Pancreas (tissue), 10 donors: ENCODE data around the gene TCEAL9. TPM values are rescaled to one million over a fixed set of nuclear protein-coding genes. Genes with fewer than 3 reads are reported as not detected.

Experiments used
- ATAC-seq, 4 donors: fragments of 200-7000 bp; cut with Tn5 transposase; one replicate each; pipeline versions ENCODE4 v1.8.0 to v1.9.1; 2020; ENCODE audit warnings: mild to moderate bottlenecking in 4 of 4, moderate library complexity in 4 of 4
- DNase-seq, 6 donors: peaks; one replicate each; pipeline ENCODE4 v3.0.0-alpha.2; 2020
- FAIRE-seq: peaks from 2 replicates; lab custom pipeline; 2012; peaks lifted over from hg19 to GRCh38; lab: Jason Lieb, UNC
- H3K27ac ChIP-seq, 4 donors: fragments of 200-600 bp; sonication (generic); 1 replicate in 3 of 4; 2 replicates in 1 of 4; pipeline versions ENCODE4 v1.5.0 to v1.8.0; 2020
- H3K27me3 ChIP-seq, 4 donors: fragments of 200-600 bp; one replicate each; pipeline ENCODE4 v1.8.0; 2021
- H3K36me3 ChIP-seq, 3 donors: fragments of 200-600 bp; sonication (generic) in 1 of 3; one replicate each; pipeline versions ENCODE4 v1.5.0 to v1.8.0; 2020 to 2021
- H3K4me1 ChIP-seq, 3 donors: fragments of 200-600 bp; one replicate each; pipeline ENCODE4 v1.8.0; 2021
- H3K4me3 ChIP-seq, 4 donors: fragments of 200-600 bp; sonication (generic) in 2 of 4; one replicate each; pipeline versions ENCODE4 v1.5.0 to v1.8.0; 2020 to 2021
- H3K9me3 ChIP-seq, 4 donors: fragments of 200-600 bp; one replicate each; pipeline ENCODE4 v1.8.0; 2021
- WGBS, 2 donors: extraction: QIAGEN DNeasy Blood & Tissue Kit; methylation state at CpG; one replicate each; pipeline ENCODE4 v1.1.7; 2013; 5-methylcytosine and 5-hydroxymethylcytosine counted together
- intact Hi-C, 3 donors: fragments of 100-400 bp; cut with DNase I; formaldehyde crosslinking; loops; one replicate each; pipeline versions ENCODE4 v1.11.1 to v1.14.2; 2022
- polyA plus RNA-seq, 2 donors: library from polyadenylated mRNA; stranded (reverse); fragments of 200-250 nt; gene quantifications; one replicate each; pipeline ENCODE4 v1.2.3, GENCODE V29; 2013
- total RNA-seq, 6 donors: library from RNA; stranded (reverse); fragmentation: NEBNext Ultra II Directional in 4 of 6; extraction: Animal tissue kit (Norgen Biotek cat#: 25700) in 4 of 6; gene quantifications; one replicate each; pipeline versions ENCODE4 v1.2.1 to v1.2.4, GENCODE V29; 2021 to 2023
- TF ChIP-seq, protein P1 (sequence below), 4 donors: fragments of 200-600 bp; sonication (generic) in 3 of 4; IDR thresholded peaks; one replicate each; pipeline versions ENCODE4 v1.5.0 to v1.8.0; 2021; ENCODE audit warnings: antibody characterized with exemption in 4 of 4
- donor health status: healthy with polysubstance abuse.
- donor health status: DM: no; HTN: no; CAD: no; lungs with moderate emphysema.
- donor health status: DM: no; HTN: no; CAD: no.
- donor health status: control.
- donor health status: control.
- donor health status: Bipolar disorder and iron deficiency.
- donor health status: DM: yes; HTN: yes; CAD: no.
- donor health status: DM: no; HTN: no; CAD: no.
- donor health status: DM: no; HTN: no; CAD: no.
- donor health status: DM: yes; HTN: yes; CAD: no.

The TCEAL9 gene
- total and polyA plus RNA-seq, 8 donors = 7.3 to 71.8 (median 14.9) TPM

- no peaks in the 10 kb centered on the region for H3K9me3 ChIP-seq
- 67 to 82% methylated on average over 2 of the region's 2 CpGs for WGBS, 2 donors
- no peak for FAIRE-seq
- no peak for ATAC-seq
- intact Hi-C loops = no loop called here
- TF ChIP-seq, protein P1, sequence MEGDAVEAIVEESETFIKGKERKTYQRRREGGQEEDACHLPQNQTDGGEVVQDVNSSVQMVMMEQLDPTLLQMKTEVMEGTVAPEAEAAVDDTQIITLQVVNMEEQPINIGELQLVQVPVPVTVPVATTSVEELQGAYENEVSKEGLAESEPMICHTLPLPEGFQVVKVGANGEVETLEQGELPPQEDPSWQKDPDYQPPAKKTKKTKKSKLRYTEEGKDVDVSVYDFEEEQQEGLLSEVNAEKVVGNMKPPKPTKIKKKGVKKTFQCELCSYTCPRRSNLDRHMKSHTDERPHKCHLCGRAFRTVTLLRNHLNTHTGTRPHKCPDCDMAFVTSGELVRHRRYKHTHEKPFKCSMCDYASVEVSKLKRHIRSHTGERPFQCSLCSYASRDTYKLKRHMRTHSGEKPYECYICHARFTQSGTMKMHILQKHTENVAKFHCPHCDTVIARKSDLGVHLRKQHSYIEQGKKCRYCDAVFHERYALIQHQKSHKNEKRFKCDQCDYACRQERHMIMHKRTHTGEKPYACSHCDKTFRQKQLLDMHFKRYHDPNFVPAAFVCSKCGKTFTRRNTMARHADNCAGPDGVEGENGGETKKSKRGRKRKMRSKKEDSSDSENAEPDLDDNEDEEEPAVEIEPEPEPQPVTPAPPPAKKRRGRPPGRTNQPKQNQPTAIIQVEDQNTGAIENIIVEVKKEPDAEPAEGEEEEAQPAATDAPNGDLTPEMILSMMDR (IDR thresholded peaks at IDR 0.05) = no peak
- no peak overlapping the region for H3K27ac ChIP-seq
- no peak for DNase-seq
- no peaks in the 10 kb centered on the region for H3K36me3 ChIP-seq
- H3K4me3 ChIP-seq = no peak overlapping the region
- peaks cover 0 to 16% (median 0%) of the 10 kb centered on the region in 4 donors for H3K27me3 ChIP-seq
- no peaks in the 10 kb centered on the region for H3K4me1 ChIP-seq
Measured at GRCh38 chrX:103386332-103386731, 30.0 kb downstream of the TCEAL9 start.

DNA sequence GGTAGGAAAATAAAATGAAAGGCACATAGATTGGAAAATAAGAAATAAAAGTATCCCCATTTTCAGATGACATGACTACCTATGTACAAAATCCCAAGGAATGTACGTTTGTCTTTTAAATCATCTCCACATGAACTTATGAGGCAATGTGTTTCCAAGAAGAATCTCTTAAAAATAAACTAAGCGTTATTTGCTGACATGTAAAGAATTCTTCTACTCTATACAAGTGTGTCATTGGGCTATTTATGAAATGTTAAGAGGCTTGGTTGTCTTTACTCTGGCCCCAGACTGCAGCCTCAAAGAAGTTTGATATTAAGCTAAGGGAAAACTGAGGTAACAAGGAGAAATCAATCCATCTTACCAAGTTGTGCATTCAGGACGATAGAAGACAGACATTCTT is 37.2 kb downstream of the TCEAL9 start:
- intact Hi-C loops = no loop called here
- Histone ChIP-seq H3K4me3 (no peak overlapping the region), H3K9me3 (no peaks in the 10 kb centered on the region), H3K27ac (no peak overlapping the region), H3K36me3 (no peaks in the 10 kb centered on the region), H3K4me1 (no peaks in the 10 kb centered on the region), H3K27me3 (peaks cover 0 to 16% (median 2%) of the 10 kb centered on the region in 4 donors)
- DNase-seq (no peak), ATAC-seq (no peak), FAIRE-seq (no peak)
- 52 to 75% methylated on average over 3 of the region's 3 CpGs for WGBS, 2 donors
- TF ChIP-seq, protein P1 (IDR thresholded peaks at IDR 0.05) = no peak

GRCh38 chrX:103396186-103396585 is 39.9 kb downstream of the TCEAL9 start:
- no peak for ATAC-seq
- H3K9me3 ChIP-seq = no peaks in the 10 kb centered on the region
- 67 to 75% methylated on average over 5 of the region's 5 CpGs for WGBS, 2 donors
- no peak for FAIRE-seq
- TF ChIP-seq, protein P1 (IDR thresholded peaks at IDR 0.05) = no peak
- no peak overlapping the region for H3K27ac ChIP-seq
- H3K36me3 ChIP-seq = no peaks in the 10 kb centered on the region
- intact Hi-C loops = no loop called here
- H3K4me3 ChIP-seq = no peak overlapping the region
- no peaks in the 10 kb centered on the region for H3K4me1 ChIP-seq
- H3K27me3 ChIP-seq = peaks cover 0 to 17% (median 2%) of the 10 kb centered on the region in 4 donors
- no peak for DNase-seq

GRCh38 chrX:103396660-103397059 is 40.4 kb downstream of the TCEAL9 start:
- no peak for ATAC-seq
- Histone ChIP-seq H3K9me3 (no peaks in the 10 kb centered on the region), H3K27me3 (peaks cover 0 to 16% (median 2%) of the 10 kb centered on the region in 4 donors), H3K27ac (no peak overlapping the region), H3K4me1 (no peaks in the 10 kb centered on the region), H3K4me3 (no peak overlapping the region), H3K36me3 (no peaks in the 10 kb centered on the region)
- DNase-seq = no peak
- WGBS, 2 donors = 46 to 47% methylated on average over 2 of the region's 2 CpGs
- TF ChIP-seq, protein P1 (IDR thresholded peaks at IDR 0.05) = no peak
- intact Hi-C loops = no loop called here
- no peak for FAIRE-seq

DNA sequence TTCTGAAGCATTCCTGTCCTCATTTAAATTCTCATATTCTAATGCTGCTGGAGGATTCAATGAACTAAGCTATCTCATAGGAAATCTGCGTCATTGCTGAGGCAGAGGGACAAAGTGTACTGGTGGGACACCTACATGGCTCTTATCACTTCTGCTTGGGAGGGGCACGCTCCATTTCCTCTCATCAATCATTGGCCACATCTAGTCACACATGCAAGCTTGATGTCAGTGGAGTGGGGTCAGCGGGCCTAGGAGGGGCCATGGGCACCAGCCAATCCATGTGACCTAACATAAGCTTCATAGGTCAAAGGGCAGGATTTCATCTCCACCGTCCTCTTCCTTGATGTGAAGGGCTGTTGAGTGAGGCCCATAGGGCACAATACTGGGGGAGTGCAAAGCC is 41.4 kb downstream of the TCEAL9 start:
- TF ChIP-seq, protein P1 (IDR thresholded peaks at IDR 0.05) = no peak
- Histone ChIP-seq H3K9me3 (no peaks in the 10 kb centered on the region), H3K4me3 (no peak overlapping the region), H3K27me3 (peaks cover 0 to 21% (median 0%) of the 10 kb centered on the region in 4 donors), H3K27ac (no peak overlapping the region), H3K36me3 (no peaks in the 10 kb centered on the region), H3K4me1 (no peaks in the 10 kb centered on the region)
- FAIRE-seq (no peak), DNase-seq (no peak), ATAC-seq (no peak)
- intact Hi-C loops = no loop called here
- WGBS, 2 donors = 73 to 78% methylated on average over 4 of the region's 4 CpGs
